Middle frontal gyrus (tissue), 1 donor: ENCODE results near the gene IFT80.
"Not testable (repeated sequence)": the region's sequence is repeated elsewhere in the genome, so short reads cannot be mapped to it uniquely, and the experiment has no call there.

ENCODE experiments used
- DNase-seq: peaks from one replicate; pipeline ENCODE4 v3.0.0-alpha.2; 2015; ENCODE audit warnings: low spot score; ENCODE audit errors: extremely low spot score

Gene IFT80

DNA sequence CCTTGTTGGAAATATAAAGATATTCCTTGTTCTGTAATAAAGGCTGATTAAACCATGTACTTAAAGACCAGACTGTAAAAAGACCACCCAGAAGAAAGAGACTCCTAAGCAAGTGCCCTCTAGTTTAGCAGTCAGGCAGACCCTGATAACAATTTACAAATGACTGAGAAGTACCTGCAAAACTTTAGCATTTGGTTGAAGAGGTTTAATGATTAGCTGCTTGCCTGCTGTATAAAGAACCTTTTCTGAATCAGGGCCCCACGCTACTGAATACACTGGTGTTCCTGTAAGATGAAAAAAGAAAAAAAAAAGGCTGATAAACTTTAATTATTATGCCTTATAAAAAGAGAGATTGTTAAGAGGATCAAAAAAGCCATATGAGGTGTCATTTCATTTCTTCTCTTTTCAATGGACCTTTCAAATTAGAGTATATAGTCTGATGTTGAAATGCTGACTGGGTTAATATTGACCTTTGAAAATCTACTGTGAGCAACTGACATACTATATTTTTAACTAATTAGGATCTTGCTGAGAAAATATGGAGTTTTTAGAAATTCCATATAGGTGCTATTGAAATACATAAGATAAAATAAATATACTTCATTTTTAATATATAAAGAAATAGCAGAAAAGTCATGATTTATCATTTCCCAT is 33.0 kb downstream of the IFT80 start:
- DNase-seq: no peak

DNA sequence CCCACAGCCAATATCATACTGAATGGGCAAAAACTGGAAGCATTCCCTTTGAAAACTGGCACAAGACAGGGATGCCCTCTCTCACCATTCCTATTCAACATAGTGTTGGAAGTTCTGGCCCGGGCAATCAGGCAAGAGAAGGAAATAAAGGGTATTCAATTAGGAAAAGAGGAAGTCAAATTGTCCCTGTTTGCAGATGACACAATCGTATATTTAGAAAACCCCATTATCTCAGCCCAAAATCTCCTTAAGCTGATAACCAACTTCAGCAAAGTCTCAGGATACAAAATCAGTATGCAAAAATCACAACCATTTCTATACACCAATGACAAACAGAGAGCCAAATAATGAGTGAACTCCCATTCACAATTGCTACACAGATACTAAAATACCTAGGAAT is 36.1 kb downstream of the IFT80 start:
- not testable (repeated sequence) for DNase-seq

DNA sequence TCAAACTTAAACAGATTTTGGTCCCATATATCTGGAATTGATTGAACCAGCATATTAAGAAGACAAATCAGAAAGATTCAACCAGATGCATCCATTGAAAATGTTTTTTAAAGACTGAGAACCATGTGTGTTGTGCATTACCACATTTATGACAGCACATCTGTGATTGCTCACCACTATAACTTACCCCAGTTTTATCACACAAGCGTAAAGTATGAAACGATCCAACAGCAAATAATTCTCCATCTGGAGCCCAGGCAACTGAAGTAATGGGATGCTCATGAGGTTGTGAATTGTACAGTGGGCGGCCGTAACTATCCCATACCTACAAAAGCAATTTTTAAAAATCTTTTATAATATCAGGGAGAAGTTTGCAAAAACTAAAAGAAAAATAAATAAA is 43.2 kb downstream of the IFT80 start:
- no peak for DNase-seq

DNA sequence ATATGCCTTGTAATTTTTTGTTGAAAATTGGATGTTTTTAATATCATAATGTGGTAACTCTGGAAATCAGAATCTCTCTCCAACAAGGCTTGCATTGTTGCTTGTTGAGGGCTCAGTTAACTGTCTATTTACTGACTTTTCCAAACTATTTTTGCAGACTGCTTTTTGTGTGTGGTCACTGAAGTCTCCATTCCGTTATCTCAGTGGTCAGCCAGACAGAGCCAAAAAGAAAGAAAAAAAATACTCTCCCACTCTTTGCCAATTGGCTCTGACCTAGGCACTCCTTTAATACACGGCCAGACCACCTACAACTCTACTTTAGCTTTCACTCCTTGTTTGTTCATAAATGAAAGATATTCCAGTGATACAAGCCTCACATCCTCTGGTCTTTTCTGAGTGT is 52.5 kb downstream of the IFT80 start:
- DNase-seq: no peak

DNA sequence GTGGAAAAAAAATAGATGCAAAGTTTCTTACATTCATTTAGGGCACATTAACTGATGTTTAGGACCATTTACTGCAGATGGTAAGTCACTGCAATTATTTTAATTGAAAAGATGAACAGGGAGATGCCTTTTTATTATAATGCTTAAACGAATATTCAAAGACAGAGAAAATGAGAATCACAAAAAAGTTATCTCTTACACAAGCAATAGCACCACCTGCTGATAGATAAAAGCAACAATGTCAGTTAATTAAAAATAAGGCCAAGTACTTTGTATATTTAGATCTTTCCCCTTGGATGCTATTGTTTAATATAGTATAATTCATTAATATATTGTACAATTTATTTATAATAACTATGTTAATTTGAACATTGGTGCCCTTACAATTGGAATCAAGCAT is 55.9 kb downstream of the IFT80 start:
- DNase-seq: no peak

DNA sequence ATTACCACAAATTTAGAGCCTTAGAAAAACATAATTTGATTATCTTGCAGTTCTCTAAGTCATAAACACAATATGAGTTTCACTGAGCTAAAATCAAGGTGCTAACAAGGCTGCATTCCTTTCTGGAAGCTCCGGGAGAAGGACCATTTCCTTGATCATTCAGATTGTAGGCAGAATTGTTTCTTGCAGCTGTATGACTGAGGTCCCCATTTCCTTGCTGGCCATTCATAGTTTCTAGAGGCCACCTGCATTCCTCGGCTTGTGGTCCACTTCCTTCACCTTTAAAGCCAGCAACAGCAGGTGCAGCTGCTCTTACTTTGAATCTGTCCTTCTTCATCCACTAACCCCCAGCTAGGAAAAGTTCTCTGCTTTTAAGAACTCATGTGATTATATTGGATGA is 58.7 kb downstream of the IFT80 start:
- DNase-seq: no peak

DNA sequence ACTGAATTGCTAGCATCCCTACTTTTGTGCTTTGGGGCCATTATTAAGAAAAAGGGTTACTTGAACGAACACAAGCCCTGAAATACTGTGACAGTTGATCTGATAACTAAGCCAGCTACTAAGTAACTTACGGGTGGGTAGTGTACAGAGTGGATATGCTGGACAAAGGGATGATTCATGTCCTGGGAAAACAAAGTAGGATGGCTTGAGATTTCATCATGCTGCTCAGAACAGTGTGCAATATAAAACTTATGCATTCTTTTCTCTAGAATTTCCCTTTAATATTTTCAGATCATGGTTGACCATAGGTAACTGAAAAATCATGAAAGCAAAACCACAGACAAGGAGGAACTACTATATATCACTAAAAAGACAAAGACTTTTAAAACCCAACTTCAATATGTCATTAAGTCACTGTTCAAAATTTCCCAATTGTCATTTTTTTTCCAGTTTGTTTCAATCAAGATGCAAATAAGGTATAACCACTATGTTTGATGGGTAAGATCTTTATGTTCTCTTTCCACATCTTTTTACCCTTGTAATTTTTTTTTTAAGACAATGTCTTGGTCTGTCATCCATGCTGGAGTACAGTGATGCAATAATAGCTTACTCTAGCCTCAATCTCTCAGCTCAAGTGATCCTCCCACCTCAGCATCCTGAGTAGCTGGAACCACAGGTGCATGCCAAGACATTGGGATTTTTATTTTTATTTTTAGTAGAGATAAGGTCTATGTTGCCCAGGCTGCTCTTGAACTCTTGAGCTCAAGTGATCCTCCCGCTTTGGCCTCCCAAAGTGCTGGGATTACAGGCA is 67.7 kb downstream of the IFT80 start:
- no peak for DNase-seq

DNA sequence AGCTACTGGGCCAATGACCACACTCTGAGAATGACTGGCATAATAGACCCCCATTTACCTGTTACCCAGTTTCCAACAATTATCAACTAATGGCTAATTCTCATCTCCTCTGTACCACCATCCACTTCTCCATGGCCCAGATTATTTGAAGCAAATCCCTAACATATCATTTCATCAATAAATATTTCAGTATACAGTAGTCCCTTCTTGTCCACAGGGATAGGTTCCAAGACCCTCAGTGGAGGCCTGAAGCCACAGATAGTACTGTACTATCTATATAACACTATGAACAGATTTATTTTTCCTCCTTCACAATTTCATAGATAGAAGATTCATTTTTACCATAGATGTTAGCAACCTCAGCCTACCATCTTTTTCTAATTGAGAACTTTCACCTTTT is 68.3 kb downstream of the IFT80 start:
- DNase-seq: no peak

DNA sequence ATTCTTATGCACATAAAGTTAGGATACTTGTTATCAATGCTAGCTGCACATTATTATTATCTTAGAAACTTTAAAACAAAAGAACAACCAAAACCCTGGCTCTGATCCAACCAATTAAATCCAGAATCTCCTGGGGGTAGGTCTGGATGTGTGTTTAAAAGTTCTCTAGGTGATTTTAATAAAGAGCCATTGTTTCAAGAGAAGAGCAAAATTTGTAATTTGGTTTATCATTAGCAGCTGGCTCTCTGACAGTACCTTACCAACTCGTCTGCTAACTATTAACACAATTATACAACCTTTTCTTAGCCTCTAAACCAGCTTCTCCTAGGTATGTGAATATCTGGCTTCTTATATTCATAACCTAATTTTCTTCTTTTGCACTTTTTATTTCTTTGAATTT is 68.9 kb downstream of the IFT80 start:
- DNase-seq: no peak

DNA sequence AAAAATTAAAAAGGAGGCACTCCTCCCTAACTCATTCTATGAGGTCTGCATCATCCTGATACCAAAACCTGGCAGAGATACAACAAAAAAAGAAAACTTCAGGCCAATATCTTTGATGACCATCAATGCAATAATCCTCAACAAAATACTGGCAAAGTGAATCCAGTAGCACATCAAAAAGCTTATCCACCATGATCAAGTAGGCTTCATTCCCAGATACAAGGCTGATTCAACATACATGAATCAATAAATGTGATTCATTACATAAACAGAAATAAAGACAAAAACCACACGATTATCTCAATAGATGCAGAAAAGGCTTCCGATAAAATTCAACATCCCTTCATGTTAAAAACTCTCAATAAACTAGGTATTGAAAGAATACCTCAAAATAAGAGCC is 72.7 kb downstream of the IFT80 start:
- not testable (repeated sequence) for DNase-seq

DNA sequence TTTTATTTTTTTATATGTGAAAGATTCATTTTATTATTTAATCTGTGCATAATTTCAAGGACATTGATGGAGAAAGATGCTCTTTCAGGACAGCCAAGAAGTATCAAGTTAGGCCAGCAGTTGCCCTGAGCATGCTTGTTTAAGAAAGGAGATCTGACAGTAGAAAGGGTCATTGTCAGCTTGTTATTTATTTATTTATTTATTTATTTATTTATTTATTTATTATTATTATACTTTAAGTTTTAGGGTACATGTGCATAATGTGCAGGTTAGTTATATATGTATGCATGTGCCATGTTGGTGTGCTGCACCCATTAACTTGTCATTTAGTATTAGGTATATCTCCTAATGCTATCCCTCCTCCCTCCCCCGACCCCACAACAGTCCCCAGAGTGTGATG is 77.2 kb downstream of the IFT80 start:
- not testable (repeated sequence) for DNase-seq

DNA sequence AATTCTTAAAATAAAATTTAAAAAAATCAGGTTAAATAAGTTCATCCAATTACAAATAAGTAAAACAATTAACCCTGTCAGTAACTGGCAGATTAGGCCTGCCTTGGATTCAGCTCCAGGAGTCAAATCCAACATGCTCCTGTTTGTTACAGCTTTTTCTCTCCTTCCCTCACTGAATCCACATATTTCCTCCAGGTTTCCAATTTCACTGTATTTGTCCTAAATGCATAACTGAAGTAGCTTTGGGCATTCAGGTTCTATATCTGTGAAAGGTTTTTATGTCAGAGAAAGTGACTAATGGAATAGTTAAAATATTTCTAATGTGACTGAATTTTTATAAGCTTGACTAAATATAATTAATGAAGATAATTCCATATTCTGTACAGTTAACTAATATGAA is 79.7 kb downstream of the IFT80 start:
- no peak for DNase-seq

DNA sequence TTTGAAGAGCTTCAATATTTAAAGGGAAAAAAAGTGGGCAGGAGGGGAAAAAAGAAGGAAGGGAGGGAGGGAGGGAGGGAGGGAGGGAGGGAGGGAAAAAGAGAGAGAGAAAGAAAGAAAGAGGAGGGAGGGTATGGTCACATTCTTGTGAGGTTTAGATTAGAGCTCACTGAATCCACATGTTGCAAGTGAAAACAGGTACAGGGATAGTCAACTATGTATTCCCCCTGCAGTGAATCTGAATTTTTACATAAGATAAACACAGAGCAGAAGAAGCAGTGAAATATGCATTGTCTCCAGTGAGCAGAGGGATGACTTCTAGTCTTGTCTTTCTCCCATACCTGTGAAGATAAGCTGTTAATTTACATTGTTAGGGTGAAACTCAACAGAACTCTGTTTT is 84.0 kb downstream of the IFT80 start:
- no peak for DNase-seq

DNA sequence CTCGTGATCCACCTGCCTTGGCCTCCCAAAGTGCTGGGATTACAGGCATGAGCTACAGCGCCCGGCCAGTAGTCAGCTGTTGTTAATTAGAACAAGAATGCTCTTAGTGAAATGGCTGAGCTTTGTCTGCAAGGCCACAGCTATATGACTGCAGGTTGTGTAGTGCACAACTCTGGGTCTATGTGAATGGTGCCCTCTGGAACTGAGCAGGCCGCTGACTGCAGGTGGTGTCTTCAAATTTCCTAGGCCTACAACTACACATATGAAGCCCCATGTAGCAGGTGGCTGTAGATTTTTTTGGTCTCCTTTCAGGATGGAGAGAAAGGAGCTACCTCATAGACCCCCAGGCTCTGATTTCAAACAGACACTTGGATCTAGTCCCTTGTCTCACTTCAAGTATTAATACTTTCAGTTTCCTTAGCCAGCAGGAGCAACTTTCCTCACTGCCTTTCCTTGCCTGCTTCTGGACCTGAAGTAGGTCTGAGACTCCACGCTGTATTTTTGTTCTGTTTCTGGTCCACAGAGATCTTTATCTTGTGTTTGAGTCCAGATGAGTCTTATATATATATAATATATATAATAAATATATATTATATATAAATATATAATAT is 86.9 kb downstream of the IFT80 start:
- no peak for DNase-seq

DNA sequence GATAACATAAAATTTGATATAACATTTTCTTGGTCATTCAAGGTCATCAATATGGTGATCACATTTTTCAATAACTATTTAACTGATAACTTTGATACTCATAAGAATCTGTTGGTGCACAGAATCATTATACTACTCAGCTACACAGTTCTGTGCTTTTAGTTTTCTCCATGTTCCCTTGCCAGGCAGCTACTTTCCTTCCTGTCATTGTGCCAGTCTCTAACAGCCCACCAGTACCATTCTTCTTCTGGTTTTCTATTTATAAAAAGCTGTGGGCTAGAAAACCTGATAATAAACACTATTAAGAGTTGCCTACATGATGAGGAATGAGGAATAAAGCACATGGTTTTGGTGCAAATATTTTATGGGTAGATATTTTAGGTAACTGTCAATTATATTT is 96.2 kb downstream of the IFT80 start:
- DNase-seq: no peak

DNA sequence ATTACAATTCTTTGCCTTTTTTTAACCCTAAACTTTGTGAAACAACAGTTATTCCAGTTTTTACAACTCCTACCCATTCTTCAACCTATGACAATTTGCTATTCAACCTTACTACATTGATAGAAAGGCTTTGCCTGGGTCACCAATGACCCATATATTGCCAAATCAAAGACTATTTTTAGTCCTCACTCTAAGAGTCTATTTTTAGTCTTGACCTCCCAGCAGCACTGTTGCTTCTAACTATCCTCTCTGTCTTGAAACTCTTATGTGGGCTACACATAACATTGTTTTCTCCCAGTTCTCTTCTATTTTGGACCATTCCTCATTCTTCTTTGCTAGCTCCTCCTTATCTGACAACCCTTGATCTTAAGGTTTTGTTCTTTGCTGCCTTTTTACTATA is 102.4 kb downstream of the IFT80 start:
- no peak for DNase-seq

DNA sequence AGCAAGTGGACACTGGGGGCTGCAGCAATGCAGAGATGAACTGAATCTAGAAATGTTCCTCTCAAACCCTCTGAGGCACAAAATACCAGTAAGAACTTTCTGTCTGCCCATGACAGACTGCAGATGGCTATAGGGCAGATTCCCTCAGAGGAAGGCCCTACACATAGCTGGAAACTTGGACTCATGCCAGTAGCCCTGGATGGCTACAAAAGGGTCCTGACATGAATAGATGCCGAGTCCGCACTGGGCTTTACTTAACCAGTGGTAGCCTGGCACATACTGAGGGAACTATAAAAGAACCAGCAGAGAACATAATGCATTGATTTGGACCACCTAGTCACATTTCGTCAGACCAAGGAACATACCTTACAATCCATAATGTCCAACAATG is 107.1 kb downstream of the IFT80 start:
- no peak for DNase-seq

DNA sequence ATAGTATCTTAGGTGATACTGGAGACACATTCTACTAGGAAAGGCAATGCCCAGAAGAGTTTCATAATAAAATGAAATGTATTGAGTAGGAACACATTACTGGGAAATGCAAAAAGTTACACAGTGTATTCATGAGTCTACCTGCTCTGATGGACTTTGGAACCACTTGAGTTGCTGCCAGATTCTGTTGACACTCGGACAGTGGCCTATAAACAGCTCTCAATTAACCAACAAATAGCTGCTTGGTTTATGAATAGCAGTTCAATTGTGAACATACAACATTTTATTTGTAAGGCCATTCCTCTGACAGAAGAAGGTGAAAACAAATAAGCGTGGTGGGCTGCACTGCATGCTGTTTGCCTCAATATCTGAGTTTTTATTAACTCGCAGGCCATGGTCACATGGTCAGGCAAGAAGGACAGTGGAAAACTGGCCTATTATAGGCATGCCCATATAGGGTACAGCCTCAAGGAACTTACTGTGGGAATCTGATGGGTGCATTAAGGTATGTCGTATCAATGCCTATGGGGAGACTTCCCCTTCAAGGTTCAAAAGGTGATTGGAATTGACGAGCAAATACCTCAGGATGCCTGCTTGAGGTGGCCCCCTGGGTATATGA is 107.6 kb downstream of the IFT80 start:
- DNase-seq: no peak

DNA sequence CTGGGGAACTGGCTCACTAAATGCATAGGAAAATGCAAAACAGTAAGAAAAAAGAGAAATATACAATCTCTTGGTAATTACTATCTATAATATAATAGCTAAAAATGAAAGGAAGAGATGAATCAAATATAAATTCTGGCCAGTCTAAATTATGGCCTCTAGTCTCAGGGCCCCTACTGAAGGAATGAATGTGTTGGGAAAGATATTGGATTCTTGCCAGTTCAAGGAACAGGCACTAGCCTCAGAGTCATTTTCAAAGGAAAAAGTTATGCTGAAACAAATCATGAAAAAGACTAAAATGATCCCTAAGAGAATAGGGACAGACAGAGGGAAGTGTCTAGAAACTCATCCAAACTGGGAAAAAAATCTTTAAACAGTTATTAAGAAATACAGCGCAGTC is 111.4 kb downstream of the IFT80 start:
- no peak for DNase-seq

DNA sequence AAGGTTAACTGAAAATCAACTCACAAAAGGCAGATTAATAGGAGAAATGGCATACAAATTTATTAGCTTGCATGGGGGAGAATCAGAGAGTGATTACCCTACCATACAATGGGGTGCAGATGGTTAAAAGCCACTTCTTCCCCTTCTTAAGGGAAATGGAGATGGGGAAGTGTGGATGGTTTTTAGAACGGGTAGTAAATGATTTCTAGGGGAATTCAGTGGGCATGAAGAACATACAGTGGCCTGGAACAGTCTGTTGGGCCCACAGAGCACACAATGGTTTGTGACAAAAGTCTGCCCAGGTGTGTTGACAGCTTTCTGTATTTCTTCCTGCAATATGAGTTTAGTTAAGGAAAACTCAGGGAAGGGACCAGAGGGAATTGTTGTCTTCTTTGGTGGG is 112.8 kb downstream of the IFT80 start:
- DNase-seq: no peak

DNA sequence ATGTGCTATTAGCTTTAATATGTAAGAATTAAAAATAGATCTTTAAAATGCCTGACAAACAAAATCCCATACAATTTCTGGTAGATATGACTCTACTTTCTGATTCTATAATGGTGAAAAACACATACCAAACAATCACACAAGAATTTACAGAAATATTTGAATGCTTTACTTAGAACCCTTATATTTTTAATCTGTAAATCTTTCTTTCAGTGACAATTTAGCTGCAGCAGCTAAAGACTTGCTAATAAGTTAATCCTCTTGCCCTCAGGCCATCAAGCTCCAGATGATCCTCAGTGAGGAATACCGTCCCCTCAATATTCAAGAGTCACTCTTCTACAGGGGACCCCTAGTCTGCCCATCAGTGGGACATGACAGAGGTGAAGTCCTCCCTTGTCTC is 118.2 kb downstream of the IFT80 start:
- no peak for DNase-seq

DNA sequence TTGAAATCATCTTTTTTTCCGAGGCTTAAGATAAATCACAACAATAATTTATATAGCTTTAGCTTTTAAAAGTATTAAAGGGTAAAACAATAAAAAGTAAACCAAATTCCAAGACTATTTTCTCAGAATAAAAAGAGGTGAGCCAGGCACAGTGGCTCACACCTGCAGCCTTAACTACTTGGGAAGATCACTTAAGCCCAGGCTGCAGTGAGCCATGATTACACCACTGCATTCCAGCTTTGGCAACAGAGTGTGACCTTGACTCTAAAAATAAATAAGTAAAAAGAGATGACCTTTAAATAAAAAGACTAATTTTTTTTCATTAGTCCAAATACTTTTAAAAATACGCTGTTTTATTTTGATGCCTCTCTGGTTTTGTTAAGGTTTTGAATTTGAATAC is 119.4 kb downstream of the IFT80 start:
- DNase-seq: no peak
